NCI-H1694 treated with DMSO at 0.1 percent for 48 hours (cell line): ENCODE data around the gene CDC42BPB.

Source experiments
- DNase-seq: peaks from one replicate; lab custom pipeline; 2025; lab: John Stamatoyannopoulos, UW

The CDC42BPB gene

GRCh38 chr14:102965971-102966655, 91.2 kb downstream of the CDC42BPB start:
- no peak for DNase-seq

GRCh38 chr14:102965282-102965681, 92.1 kb downstream of the CDC42BPB start:
- no peak for DNase-seq

- DNase-seq: no peak
Measured at GRCh38 chr14:102964152-102964730, 93.1 kb downstream of the CDC42BPB start.

GRCh38 chr14:102962111-102962627, 95.2 kb downstream of the CDC42BPB start:
- no peak for DNase-seq

GRCh38 chr14:102958461-102958860, 98.9 kb downstream of the CDC42BPB start:
- DNase-seq: no peak

GRCh38 chr14:102957222-102957621, 100.1 kb downstream of the CDC42BPB start:
- DNase-seq: no peak

GRCh38 chr14:102955636-102956408, 101.5 kb downstream of the CDC42BPB start:
- DNase-seq: peak; percentile 95

GRCh38 chr14:102954081-102954789, 103.1 kb downstream of the CDC42BPB start:
- no peak for DNase-seq

GRCh38 chr14:102953100-102953499, 104.2 kb downstream of the CDC42BPB start:
- no peak for DNase-seq

GRCh38 chr14:102952276-102952675, 105.1 kb downstream of the CDC42BPB start:
- DNase-seq: no peak

GRCh38 chr14:102951799-102952198, 105.5 kb downstream of the CDC42BPB start:
- no peak for DNase-seq

GRCh38 chr14:102951034-102951433, 106.3 kb downstream of the CDC42BPB start:
- DNase-seq: no peak

- DNase-seq: no peak
Measured at GRCh38 chr14:102949801-102950451, 107.4 kb downstream of the CDC42BPB start.

- DNase-seq: no peak
Measured at GRCh38 chr14:102949062-102949800, 108.1 kb downstream of the CDC42BPB start.

GRCh38 chr14:102948698-102949061, 108.7 kb downstream of the CDC42BPB start:
- DNase-seq: no peak

GRCh38 chr14:102947321-102948103, 109.8 kb downstream of the CDC42BPB start:
- DNase-seq: no peak

- DNase-seq: no peak
Measured at GRCh38 chr14:102945346-102946130, 111.8 kb downstream of the CDC42BPB start.

- DNase-seq: no peak
Measured at GRCh38 chr14:102944448-102945330, 112.7 kb downstream of the CDC42BPB start.
